ENCODE measurements around the gene CNGA4.
"Not testable (repeated sequence)": the region's sequence is repeated elsewhere in the genome, so short reads cannot be mapped to it uniquely, and the experiment has no call there.

The CNGA4 gene

DNA sequence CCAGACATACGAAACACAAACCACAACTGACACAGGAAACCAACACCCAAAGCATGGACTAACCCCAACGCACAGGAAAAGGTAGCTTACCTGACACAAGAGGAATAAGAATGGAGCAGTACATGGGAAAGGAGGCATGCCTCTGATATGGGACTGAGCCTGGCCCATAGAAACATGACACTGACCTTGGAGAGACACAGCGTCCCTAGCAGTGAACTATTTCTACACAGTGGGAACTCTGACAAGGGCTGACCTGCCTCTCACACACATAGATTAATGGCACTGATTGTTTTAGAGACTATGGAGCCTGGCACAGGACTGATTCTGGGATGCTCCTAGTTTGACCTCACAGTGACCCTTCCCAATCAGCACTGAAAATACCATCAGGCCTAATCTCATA lies 32.7 kb downstream of the CNGA4 start:
- H3K4me3 ChIP-seq (ENCODE audit: low read length) = no peak overlapping the region
- H3K36me3 ChIP-seq (ENCODE audit: insufficient read depth, low read depth, low read length) = no peaks in the 10 kb centered on the region
- H3K27ac ChIP-seq (ENCODE audit: low read length) = no peak overlapping the region
- H3K4me1 ChIP-seq (ENCODE audit: insufficient read depth, low read length) = no peaks in the 10 kb centered on the region
- no peak overlapping the region for H3K9ac ChIP-seq (ENCODE audit: low read depth, low read length)
- no peaks in the 10 kb centered on the region for H3K27me3 ChIP-seq (ENCODE audit: insufficient read depth, low read length)
- no peaks in the 10 kb centered on the region for H3K9me3 ChIP-seq (ENCODE audit: insufficient read depth, low read depth, low read length)

DNA sequence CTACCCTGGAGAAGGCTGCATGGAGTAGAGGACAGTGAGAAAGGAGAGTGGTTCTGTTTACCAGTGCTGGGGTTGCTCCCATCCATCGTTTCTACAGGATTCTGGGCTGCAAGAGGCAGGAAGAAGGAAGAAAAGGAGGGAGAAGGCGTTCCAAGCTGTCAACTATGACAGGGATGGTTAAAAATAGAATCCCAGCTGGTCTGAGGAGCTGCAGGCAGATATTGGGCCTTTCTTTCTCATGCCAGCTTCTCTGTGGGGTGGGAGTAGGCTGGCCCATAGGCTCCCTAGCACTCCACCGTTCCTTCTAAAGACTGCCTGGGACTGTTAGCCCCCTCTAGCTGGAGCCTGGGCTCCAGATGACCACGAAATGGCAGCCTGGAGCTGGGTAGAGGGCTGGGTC lies 34.3 kb downstream of the CNGA4 start:
- no peak overlapping the region for H3K27ac ChIP-seq (ENCODE audit: low read length)
- H3K36me3 ChIP-seq (ENCODE audit: insufficient read depth, low read depth, low read length) = no peaks in the 10 kb centered on the region
- no peaks in the 10 kb centered on the region for H3K27me3 ChIP-seq (ENCODE audit: insufficient read depth, low read length)
- no peak overlapping the region for H3K4me3 ChIP-seq (ENCODE audit: low read length)
- H3K9ac ChIP-seq (ENCODE audit: low read depth, low read length) = no peak overlapping the region
- H3K9me3 ChIP-seq (ENCODE audit: insufficient read depth, low read depth, low read length) = no peaks in the 10 kb centered on the region
- no peaks in the 10 kb centered on the region for H3K4me1 ChIP-seq (ENCODE audit: insufficient read depth, low read length)

DNA sequence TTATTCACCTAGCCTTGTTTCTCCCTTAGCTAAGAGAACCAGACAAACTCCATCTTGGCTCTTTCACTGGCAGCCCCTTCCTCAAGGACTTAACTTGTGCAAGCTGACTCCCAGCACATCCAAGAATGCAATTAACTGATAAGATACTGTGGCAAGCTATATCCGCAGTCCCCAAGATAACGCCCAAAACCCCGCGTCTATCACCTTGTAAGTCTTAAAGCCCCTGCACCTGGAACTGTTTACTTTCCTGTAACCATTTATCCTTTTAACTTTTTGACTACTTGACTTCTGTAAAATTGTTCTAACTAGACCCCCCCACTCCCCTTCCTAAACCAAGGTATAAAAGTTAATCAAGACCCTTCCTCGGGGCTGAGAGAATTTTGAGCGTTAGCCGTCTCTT lies 41.9 kb downstream of the CNGA4 start:
- H3K36me3 ChIP-seq (ENCODE audit: insufficient read depth, low read depth, low read length); H3K9me3 ChIP-seq (ENCODE audit: insufficient read depth, low read depth, low read length); H3K4me3 ChIP-seq (ENCODE audit: low read length); H3K4me1 ChIP-seq (ENCODE audit: insufficient read depth, low read length); H3K27ac ChIP-seq (ENCODE audit: low read length); H3K9ac ChIP-seq (ENCODE audit: low read depth, low read length): not testable (repeated sequence)
- H3K27me3 ChIP-seq (ENCODE audit: insufficient read depth, low read length) = peaks cover 53% of the 10 kb centered on the region

DNA sequence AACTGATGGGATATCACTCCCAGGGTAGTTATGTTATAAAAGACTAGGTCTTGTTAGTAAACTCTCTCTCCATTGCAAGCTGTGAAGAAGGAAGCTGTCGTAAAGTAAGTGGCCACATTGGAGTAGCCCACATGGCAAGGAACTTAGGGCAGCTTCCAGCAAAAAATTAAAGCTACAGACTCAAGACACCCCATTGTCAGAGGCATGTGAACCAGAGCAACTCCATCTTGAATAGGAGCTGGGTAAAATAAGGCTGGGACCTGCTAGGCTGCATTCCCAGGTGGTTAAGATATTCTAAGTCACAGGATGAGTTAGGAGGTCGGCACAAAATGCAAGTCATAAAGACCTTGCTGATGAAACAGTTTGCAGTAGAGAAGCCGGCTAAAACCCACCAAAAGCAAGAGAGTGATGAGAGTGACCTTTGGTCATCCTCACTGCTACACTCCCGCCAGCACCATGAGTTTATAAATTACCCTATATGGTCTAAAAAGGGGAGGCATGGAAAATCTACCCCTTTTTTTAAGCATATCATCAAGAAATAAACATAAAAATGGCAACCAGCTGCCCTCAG lies 44.6 kb downstream of the CNGA4 start:
- H3K36me3 ChIP-seq (ENCODE audit: insufficient read depth, low read depth, low read length) = no peaks in the 10 kb centered on the region
- no peaks in the 10 kb centered on the region for H3K9me3 ChIP-seq (ENCODE audit: insufficient read depth, low read depth, low read length)
- H3K4me3 ChIP-seq (ENCODE audit: low read length) = no peak overlapping the region
- H3K4me1 ChIP-seq (ENCODE audit: insufficient read depth, low read length) = peaks cover 5% of the 10 kb centered on the region
- no peak overlapping the region for H3K27ac ChIP-seq (ENCODE audit: low read length)
- H3K27me3 ChIP-seq (ENCODE audit: insufficient read depth, low read length) = peaks cover 76% of the 10 kb centered on the region
- no peak overlapping the region for H3K9ac ChIP-seq (ENCODE audit: low read depth, low read length)

DNA sequence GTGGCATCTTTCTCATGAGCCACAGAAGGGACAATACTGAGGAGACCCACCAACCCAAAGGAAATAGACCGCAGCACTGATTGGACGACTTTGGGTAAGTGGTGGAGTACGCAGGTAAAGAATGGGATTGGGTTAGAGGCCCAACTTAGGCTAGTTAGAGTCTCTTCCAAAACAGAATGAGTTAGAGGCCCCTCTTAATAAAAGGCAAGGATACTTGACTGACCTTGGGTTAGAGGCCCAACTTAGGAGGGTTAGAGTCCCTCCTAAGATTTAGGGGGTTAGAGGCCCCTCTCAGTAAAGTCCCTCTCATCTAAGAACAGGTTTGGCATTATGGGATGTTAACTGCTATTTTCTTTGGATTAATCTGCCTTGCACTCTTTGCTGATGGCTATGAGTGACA lies 45.4 kb downstream of the CNGA4 start:
- Histone ChIP-seq H3K27ac (ENCODE audit: low read length) (no peak overlapping the region), H3K4me3 (ENCODE audit: low read length) (no peak overlapping the region), H3K27me3 (ENCODE audit: insufficient read depth, low read length) (peaks cover 75% of the 10 kb centered on the region), H3K9ac (ENCODE audit: low read depth, low read length) (no peak overlapping the region), H3K9me3 (ENCODE audit: insufficient read depth, low read depth, low read length) (no peaks in the 10 kb centered on the region), H3K36me3 (ENCODE audit: insufficient read depth, low read depth, low read length) (no peaks in the 10 kb centered on the region), H3K4me1 (ENCODE audit: insufficient read depth, low read length) (peaks cover 10% of the 10 kb centered on the region)

DNA sequence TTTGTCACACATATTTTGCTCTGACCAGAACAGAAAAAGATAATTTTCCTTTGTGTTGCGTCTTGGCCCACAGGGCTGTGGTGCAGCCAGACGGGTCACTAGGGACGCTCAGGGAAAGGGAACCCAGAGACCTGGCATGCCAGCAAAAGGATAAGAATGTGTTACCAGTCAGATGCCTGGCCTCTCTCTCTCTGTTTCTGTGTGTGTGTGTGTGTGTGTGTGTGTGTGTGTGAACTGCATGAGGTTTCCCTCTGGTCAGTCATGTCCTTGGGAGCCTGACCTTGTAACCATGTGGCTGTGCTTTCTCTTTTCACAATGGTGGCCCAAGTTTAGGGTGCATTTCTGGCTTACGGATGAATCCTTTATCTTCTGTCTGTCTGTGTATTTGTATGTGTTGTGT lies 46.1 kb downstream of the CNGA4 start:
- H3K9me3 ChIP-seq (ENCODE audit: insufficient read depth, low read depth, low read length) = no peaks in the 10 kb centered on the region
- H3K4me1 ChIP-seq (ENCODE audit: insufficient read depth, low read length) = peaks cover 10% of the 10 kb centered on the region
- H3K4me3 ChIP-seq (ENCODE audit: low read length) = no peak overlapping the region
- H3K27me3 ChIP-seq (ENCODE audit: insufficient read depth, low read length) = peaks cover 81% of the 10 kb centered on the region
- H3K27ac ChIP-seq (ENCODE audit: low read length) = no peak overlapping the region
- no peaks in the 10 kb centered on the region for H3K36me3 ChIP-seq (ENCODE audit: insufficient read depth, low read depth, low read length)
- no peak overlapping the region for H3K9ac ChIP-seq (ENCODE audit: low read depth, low read length)
